Measurements from ENCODE around the gene RET. TPM values are rescaled to one million over a fixed set of nuclear protein-coding genes. Genes with fewer than 3 reads are reported as not detected.

RET gene
- total and polyA plus RNA-seq, 2 of the 13 experiments (the other 11 are each of a cell fraction or from before 2014, with no cell fraction given): 0.02 TPM; not detected in 1

DNA sequence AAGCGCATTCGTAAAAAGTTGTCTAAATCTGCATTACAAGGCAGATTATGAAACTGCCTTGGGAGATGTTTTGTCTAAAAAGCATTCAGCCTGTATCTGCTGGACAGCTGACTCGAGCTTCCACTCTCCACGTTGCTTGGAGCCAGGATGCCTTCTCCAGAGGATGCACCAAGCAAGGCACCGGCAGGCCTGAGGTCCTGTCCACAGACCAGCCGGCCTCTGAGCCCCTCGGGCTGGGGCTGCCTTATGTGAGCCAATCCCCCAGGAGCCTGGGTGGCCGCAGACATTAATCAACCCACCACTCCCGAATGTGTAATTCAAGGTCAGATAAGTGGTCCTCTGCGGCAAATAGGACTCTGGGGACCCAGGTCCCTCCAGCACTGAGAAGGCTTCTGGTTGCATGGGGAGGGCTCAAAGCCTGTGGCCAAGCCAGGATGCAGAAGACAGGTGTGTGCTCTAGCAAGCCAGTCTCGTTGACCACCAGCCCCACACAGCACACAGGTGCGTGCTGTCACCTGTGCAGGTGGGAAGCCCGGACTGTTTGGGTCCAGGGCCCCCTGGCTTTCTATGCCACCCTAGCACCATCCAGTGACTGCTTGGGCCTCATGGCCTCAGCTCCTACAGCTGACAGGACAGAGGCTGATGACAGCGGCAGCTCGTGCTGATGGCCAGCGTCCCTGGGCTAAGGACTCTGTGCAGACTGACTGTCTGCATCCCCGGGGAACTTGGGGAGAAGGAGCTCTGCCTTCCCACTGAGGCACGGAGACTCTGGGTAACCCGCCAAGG, 4.8 kb upstream of the RET start (continued):
- TF ChIP-seq, protein P1, sequence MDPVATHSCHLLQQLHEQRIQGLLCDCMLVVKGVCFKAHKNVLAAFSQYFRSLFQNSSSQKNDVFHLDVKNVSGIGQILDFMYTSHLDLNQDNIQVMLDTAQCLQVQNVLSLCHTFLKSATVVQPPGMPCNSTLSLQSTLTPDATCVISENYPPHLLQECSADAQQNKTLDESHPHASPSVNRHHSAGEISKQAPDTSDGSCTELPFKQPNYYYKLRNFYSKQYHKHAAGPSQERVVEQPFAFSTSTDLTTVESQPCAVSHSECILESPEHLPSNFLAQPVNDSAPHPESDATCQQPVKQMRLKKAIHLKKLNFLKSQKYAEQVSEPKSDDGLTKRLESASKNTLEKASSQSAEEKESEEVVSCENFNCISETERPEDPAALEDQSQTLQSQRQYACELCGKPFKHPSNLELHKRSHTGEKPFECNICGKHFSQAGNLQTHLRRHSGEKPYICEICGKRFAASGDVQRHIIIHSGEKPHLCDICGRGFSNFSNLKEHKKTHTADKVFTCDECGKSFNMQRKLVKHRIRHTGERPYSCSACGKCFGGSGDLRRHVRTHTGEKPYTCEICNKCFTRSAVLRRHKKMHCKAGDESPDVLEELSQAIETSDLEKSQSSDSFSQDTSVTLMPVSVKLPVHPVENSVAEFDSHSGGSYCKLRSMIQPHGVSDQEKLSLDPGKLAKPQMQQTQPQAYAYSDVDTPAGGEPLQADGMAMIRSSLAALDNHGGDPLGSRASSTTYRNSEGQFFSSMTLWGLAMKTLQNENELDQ (CRISPR knock-in tag; IDR thresholded peaks at IDR 0.05; ENCODE audit: borderline replicate concordance): no peak
- TF ChIP-seq ZNF331 (CRISPR knock-in tag; IDR thresholded peaks at IDR 0.05): no peak
- no peak for TF ChIP-seq RFXANK (CRISPR knock-in tag; IDR thresholded peaks at IDR 0.05)
- no peak for TF ChIP-seq XBP1 (CRISPR knock-in tag; IDR thresholded peaks at IDR 0.05)
- TF ChIP-seq MTF1 (CRISPR knock-in tag; IDR thresholded peaks at IDR 0.05): no peak

DNA sequence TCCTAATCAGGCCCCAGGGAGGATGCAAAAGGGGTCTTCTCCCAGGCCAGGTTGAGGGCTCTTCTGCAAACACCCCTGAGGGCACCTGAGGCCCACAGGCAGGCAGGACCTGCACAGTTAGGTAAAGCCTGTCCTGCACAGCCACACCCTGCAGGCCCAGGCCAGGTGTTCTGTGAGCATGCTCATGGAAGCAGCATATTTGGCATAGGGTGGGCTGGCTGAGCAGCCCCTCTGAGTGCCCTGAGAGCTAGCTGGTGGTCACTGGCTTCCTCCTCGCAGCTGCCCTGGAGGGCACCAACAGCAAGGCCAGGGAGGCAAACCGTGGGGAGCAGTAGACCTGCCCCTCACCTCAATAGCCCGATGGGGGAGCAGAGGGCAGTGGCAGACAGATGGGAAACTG, 3.7 kb upstream of the RET start:
- ATAC-seq: no peak
- Histone ChIP-seq H3K4me3 (replicated peaks in 1 of 3; ENCODE audit: insufficient read depth in 1 of 3, low read depth in 2 of 3, low read length in 3 of 3) (no peak overlapping the region), H3K27ac (ENCODE audit: extremely low read length, insufficient read depth, low read length) (no peak overlapping the region), H3K9ac (ENCODE audit: insufficient read depth, low read depth, low read length) (no peak overlapping the region), H3K79me2 (ENCODE audit: insufficient read depth, low read length) (no peaks in the 10 kb centered on the region), H3K27me3 (ENCODE audit: control insufficient read depth in 1 of 2, insufficient read depth in 2 of 2, low read length in 2 of 2) (peaks cover 7 to 51% of the 10 kb centered on the region in 2 experiments; a peak in 3 of 5 replicates), H3K36me3 (replicated peaks in 1 of 2; ENCODE audit: control insufficient read depth in 1 of 2, insufficient read depth in 2 of 2, low read length in 2 of 2) (no peaks in the 10 kb centered on the region), H2AFZ (ENCODE audit: low read length) (no peak overlapping the region), H3K4me1 (ENCODE audit: insufficient read depth, low read length) (no peaks in the 10 kb centered on the region), H4K20me1 (ENCODE audit: insufficient read depth, low read length) (no peaks in the 10 kb centered on the region), H3K9me3 (ENCODE audit: low read length) (no peaks in the 10 kb centered on the region), H3K4me2 (ENCODE audit: low read depth, low read length) (no peak overlapping the region)
- no peak for DNase-seq (ENCODE audit: low spot score)
- ChIA-PET POLR2A (no interaction called here), CTCF (ENCODE audit: low intra/inter-chr PET ratio, low total read pairs) (no interaction called here)
- intact Hi-C loops (cut with micrococcal nuclease; ENCODE audit: unreplicated experiment) (no loop called here), in situ Hi-C loops (cut with HindIII; ENCODE audit: extremely low pct_ligation_motif_present, low pct_unique_long_range_greater_than_20kb) (no loop called here)
- no TSS peak for BruUV-seq (replicated peaks)
- WGBS (ENCODE audit: low lambda C conversion rate): no CpG with 5 or more reads among the region's 3 CpGs
- no peak for FAIRE-seq
- TF ChIP-seq, protein P2, sequence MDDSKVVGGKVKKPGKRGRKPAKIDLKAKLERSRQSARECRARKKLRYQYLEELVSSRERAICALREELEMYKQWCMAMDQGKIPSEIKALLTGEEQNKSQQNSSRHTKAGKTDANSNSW (CRISPR knock-in tag; IDR thresholded peaks at IDR 0.05; ENCODE audit: borderline replicate concordance): no peak
- TF ChIP-seq MED1 (CRISPR knock-in tag; IDR thresholded peaks at IDR 0.05) (no peak), EP300 (IDR thresholded peaks at IDR 0.05; ENCODE audit: low read depth in 2 of 2, low read length in 2 of 2) (no peak), EP300 (CRISPR knock-in tag; IDR thresholded peaks at IDR 0.05; ENCODE audit: borderline replicate concordance) (no peak), HOXD1 (CRISPR knock-in tag; IDR thresholded peaks at IDR 0.05) (no peak), FOSL1 (CRISPR knock-in tag; IDR thresholded peaks at IDR 0.05; ENCODE audit: borderline replicate concordance) (no peak), GABPA (IDR thresholded peaks at IDR 0.05; ENCODE audit: low read depth, low read length) (no peak), GABPA (CRISPR knock-in tag; IDR thresholded peaks at IDR 0.05; ENCODE audit: low read depth) (no peak), ZNF326 (CRISPR knock-in tag; IDR thresholded peaks at IDR 0.05; ENCODE audit: borderline replicate concordance) (no peak), CBFB (CRISPR knock-in tag; IDR thresholded peaks at IDR 0.05) (no peak), ARNT2 (CRISPR knock-in tag; IDR thresholded peaks at IDR 0.05; ENCODE audit: low read depth) (no peak), SNAI1 (CRISPR knock-in tag; IDR thresholded peaks at IDR 0.05; ENCODE audit: borderline replicate concordance) (no peak), ZNF251 (CRISPR knock-in tag; IDR thresholded peaks at IDR 0.05) (no peak), GABPB1 (CRISPR knock-in tag; IDR thresholded peaks at IDR 0.05) (no peak), SMARCE1 (IDR thresholded peaks at IDR 0.05; ENCODE audit: borderline replicate concordance) (no peak)
- TF ChIP-seq, protein P3, sequence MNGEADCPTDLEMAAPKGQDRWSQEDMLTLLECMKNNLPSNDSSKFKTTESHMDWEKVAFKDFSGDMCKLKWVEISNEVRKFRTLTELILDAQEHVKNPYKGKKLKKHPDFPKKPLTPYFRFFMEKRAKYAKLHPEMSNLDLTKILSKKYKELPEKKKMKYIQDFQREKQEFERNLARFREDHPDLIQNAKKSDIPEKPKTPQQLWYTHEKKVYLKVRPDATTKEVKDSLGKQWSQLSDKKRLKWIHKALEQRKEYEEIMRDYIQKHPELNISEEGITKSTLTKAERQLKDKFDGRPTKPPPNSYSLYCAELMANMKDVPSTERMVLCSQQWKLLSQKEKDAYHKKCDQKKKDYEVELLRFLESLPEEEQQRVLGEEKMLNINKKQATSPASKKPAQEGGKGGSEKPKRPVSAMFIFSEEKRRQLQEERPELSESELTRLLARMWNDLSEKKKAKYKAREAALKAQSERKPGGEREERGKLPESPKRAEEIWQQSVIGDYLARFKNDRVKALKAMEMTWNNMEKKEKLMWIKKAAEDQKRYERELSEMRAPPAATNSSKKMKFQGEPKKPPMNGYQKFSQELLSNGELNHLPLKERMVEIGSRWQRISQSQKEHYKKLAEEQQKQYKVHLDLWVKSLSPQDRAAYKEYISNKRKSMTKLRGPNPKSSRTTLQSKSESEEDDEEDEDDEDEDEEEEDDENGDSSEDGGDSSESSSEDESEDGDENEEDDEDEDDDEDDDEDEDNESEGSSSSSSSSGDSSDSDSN (CRISPR knock-in tag; IDR thresholded peaks at IDR 0.05): no peak

All from HepG2 (cell line).